HG03378 (cell line): Measurements from ENCODE around the gene ST6GALNAC3.

ENCODE experiments used
- ATAC-seq: cut with Tn5 transposase; IDR thresholded peaks from one replicate; pipeline ENCODE4 v1.9.1; 2021; ENCODE audit warnings: mild to moderate bottlenecking, moderate library complexity; ENCODE audit not compliant: unreplicated experiment

Gene ST6GALNAC3

GRCh38 chr1:76562292-76562691, 487.7 kb downstream of the ST6GALNAC3 start:
- no peak for ATAC-seq

GRCh38 chr1:76568573-76569238, 494.2 kb downstream of the ST6GALNAC3 start:
- no peak for ATAC-seq

GRCh38 chr1:76571248-76571647, 496.7 kb downstream of the ST6GALNAC3 start:
- no peak for ATAC-seq

- no peak for ATAC-seq
Measured at GRCh38 chr1:76572229-76572628, 497.7 kb downstream of the ST6GALNAC3 start.

DNA sequence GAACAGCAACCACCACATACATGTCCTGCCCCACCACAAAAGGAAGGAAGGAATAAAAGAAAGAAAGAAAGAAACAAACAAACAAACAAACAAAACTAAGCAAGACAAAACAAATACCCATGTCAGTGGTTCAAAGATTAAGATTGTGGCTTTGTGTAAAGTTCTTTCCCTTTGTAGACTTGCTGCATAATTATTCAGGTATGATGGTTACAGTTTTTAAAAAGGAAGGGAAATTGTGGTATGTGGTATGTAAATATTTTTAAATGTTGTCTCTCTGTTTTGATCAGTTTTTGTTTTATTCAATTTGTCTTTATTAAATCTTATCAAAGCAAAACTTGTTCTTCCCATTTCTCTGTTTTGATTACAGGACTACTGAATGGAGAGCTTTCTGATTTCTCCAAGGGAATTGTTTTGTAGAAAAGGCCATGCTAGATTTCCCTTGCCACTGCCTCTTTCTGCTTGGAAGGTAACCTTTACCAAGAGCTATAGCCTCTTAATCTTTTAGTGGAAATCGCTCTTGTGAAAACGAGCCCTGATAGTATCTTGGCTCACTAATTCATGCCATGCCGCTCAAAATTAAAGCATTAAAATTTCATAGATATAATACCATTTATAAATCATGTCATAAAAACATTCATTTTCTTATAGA, 502.5 kb downstream of the ST6GALNAC3 start:
- no peak for ATAC-seq

- ATAC-seq, result no peak
Measured at GRCh38 chr1:76577525-76578185, 503.1 kb downstream of the ST6GALNAC3 start.

- ATAC-seq, result no peak
Measured at GRCh38 chr1:76580206-76580605, 505.7 kb downstream of the ST6GALNAC3 start.

GRCh38 chr1:76581712-76582111, 507.2 kb downstream of the ST6GALNAC3 start:
- ATAC-seq, result no peak

DNA sequence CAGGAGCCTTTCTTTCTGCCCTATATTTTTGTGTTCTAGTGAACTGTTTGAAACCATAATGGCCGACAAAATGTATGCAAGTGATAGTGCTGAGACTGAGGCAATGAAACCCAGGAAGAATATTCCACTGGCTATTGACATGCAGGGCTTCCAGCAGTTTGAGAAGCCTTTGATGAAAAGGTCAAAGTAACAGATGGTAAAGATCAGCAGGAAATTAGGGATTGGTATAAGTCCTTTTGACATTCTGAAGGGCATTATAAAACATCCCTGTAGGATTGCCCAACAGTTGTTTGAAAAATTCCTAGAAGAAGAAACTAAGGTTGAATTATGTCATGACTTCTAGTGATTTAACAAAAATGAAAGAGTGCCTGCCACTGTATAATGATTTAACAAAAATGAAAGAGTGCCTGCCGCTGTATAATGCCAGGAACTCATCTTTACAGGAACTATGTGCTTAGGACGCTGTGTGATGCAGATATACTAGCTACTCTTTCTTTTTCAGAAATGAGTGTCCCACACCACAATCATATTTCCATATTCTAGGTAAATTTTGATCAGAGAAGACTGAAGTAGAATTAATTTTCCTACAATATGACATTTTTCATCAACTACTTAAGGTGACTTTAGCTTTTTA, 508.8 kb downstream of the ST6GALNAC3 start:
- no peak for ATAC-seq

DNA sequence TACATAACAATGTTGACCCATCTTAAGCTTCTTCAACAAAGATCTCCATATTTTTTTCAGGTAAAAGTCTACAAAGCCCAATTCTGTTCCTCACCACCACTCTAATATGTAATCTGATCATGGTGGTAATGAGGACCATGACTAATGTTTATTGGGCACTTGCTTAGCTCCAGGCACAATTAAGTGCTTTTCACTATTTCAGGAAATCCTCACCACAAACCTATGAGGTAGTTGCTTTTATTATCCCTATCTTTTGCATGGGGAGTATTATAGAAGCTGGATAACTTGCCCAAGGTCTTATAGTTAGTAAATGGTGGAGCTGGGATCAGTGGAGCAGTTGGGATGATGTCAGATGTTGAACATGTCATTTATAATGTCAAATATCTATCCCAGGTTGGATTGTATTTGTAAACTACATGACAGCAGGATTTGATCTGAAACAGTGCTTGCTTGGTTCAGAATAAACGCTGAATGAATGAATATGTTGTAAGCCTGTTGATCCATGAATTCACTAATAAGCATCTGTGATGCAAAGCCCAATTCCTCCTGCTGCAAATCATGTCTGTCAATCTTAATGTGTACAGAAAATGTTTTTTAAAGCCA, 509.4 kb downstream of the ST6GALNAC3 start:
- no peak for ATAC-seq

GRCh38 chr1:76585980-76586674, 511.6 kb downstream of the ST6GALNAC3 start:
- ATAC-seq, result no peak

GRCh38 chr1:76587212-76587611, 512.7 kb downstream of the ST6GALNAC3 start:
- no peak for ATAC-seq

- no peak for ATAC-seq
Measured at GRCh38 chr1:76591461-76591860, 516.9 kb downstream of the ST6GALNAC3 start.

GRCh38 chr1:76591963-76592362, 517.4 kb downstream of the ST6GALNAC3 start:
- no peak for ATAC-seq

GRCh38 chr1:76593141-76593540, 518.6 kb downstream of the ST6GALNAC3 start:
- no peak for ATAC-seq

DNA sequence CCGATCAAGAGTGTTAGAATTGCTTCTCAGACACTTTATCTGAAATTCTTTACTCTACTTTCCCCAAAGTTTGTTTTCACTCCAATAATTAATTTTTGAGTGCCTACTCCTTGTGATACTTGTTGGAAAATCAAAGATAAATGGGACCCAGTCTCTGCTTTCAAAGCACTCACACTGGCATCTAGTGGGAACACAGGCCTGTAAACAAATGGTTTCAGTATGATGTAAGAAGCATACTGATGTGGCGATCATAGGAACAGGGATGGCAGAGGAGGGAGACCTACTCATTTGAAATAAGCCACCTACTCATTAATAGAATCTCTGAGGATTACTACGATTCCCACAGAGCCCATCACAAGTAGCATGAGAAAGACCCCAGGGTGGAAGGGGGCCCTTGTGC, 519.1 kb downstream of the ST6GALNAC3 start:
- ATAC-seq, result no peak

DNA sequence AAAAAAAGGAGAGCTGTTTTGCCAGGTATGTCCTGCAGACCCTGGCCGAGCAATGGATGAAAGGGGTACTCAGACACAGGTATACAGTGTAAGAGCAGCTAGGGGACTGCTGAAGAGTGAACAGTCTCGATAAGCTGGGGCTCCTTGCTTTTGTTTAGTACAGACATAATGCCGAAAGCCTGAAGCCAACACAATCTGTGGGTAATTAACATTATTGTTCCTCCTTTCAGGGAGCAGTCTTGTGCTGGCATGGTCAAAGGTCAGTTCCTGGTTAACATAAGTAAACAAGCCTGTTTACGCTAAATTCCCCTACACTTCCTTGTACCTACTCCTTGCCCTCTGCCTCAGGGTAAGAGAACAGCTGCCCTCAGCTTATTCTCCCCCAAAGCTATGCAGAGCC, 520.5 kb downstream of the ST6GALNAC3 start:
- no peak for ATAC-seq

DNA sequence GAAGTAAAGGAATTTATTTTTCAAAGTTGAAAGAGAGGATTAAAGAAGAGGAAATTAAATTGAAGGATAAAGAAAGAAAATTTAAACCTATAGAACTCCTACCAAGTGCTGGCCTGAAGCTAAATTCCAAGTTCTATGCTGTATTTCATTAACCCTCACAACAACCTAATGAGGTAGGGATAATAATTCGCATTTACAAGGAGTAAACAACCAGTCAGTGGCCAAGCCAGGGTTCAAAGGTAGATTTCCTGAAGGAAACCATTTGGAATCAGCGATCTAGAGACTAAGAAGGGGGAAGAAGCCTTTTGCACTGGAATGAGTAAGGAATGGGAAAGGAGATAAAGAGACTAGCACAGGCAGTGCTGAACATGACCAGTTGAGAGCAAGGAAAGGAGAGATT, 526.9 kb downstream of the ST6GALNAC3 start:
- no peak for ATAC-seq

- no peak for ATAC-seq
Measured at GRCh38 chr1:76607717-76608116, 533.2 kb downstream of the ST6GALNAC3 start.

- no peak for ATAC-seq
Measured at GRCh38 chr1:76611770-76612445, 537.4 kb downstream of the ST6GALNAC3 start.
